PC-3 (cell line): ENCODE results near the gene CAPN12.

Experiments used
- CTCF ChIP-seq: fragments of 300-600 bp; sonication (generic); conservative IDR thresholded peaks from 2 replicates; pipeline ENCODE4 v1.5.1; 2017; ENCODE audit warnings: antibody characterized with exemption, low read depth, mild to moderate bottlenecking, low read length
- EZH2 ChIP-seq: fragments of 300-600 bp; sonication (generic); IDR thresholded peaks from one replicate; pipeline ENCODE4 v1.6.1; 2017; ENCODE audit warnings: antibody characterized with exemption, mild to moderate bottlenecking, low read length; ENCODE audit not compliant: unreplicated experiment
- EZH2phosphoT487 ChIP-seq: fragments of 300-600 bp; sonication (generic); IDR thresholded peaks from 2 replicates; pipeline ENCODE4 v1.6.1; 2018; ENCODE audit warnings: mild to moderate bottlenecking, antibody characterized with exemption, low read length, borderline replicate concordance

GRCh38 chr19:38773469-38774177 lies 29.3 kb upstream of the CAPN12 start, which contains the start of gene LGALS7:
- TF ChIP-seq EZH2 (no peak), CTCF (no peak), EZH2phosphoT487 (no peak)
